NCI-H82 (cell line): ENCODE measurements around the gene ABCB1.
"Not testable (repeated sequence)": the region's sequence is repeated elsewhere in the genome, so short reads cannot be mapped to it uniquely, and the experiment has no call there.

Experiments used
- DNase-seq: peaks from one replicate; lab custom pipeline; 2025; lab: John Stamatoyannopoulos, UW

The ABCB1 gene

GRCh38 chr7:87575521-87575920 is 25.2 kb downstream of the ABCB1 start:
- no peak for DNase-seq

- no peak for DNase-seq
These were observed 26.1 kb downstream of the ABCB1 start for GRCh38 chr7:87574630-87575029.

GRCh38 chr7:87572513-87572912 is 28.2 kb downstream of the ABCB1 start:
- not testable (repeated sequence) for DNase-seq

GRCh38 chr7:87570178-87570577 is 30.5 kb downstream of the ABCB1 start:
- DNase-seq = no peak

GRCh38 chr7:87567052-87567451 is 33.6 kb downstream of the ABCB1 start:
- DNase-seq = peak; percentile 66

- no peak for DNase-seq
These were observed 34.3 kb downstream of the ABCB1 start for GRCh38 chr7:87566311-87566900.

- no peak for DNase-seq
These were observed 34.8 kb downstream of the ABCB1 start for GRCh38 chr7:87565877-87566276.

GRCh38 chr7:87564296-87564963 is 36.3 kb downstream of the ABCB1 start:
- peak; percentile 41 for DNase-seq

GRCh38 chr7:87561702-87562101 is 39.0 kb downstream of the ABCB1 start:
- no peak for DNase-seq

- no peak for DNase-seq
These were observed 39.6 kb downstream of the ABCB1 start for GRCh38 chr7:87561102-87561501.

GRCh38 chr7:87552351-87552900 is 48.3 kb downstream of the ABCB1 start:
- no peak for DNase-seq

- DNase-seq = no peak
These were observed 52.4 kb downstream of the ABCB1 start for GRCh38 chr7:87548123-87548919.

GRCh38 chr7:87545760-87546159 is 54.9 kb downstream of the ABCB1 start:
- no peak for DNase-seq

- DNase-seq = no peak
These were observed 57.1 kb downstream of the ABCB1 start for GRCh38 chr7:87543623-87544022.

- DNase-seq = no peak
These were observed 59.0 kb downstream of the ABCB1 start for GRCh38 chr7:87541648-87542047.

- DNase-seq = no peak
These were observed 62.6 kb downstream of the ABCB1 start for GRCh38 chr7:87538052-87538451.

- DNase-seq = no peak
These were observed 66.6 kb downstream of the ABCB1 start for GRCh38 chr7:87534072-87534471.

- no peak for DNase-seq
These were observed 70.6 kb downstream of the ABCB1 start for GRCh38 chr7:87530126-87530525.

- no peak for DNase-seq
These were observed 72.0 kb downstream of the ABCB1 start for GRCh38 chr7:87528730-87529129.

- no peak for DNase-seq
These were observed 81.9 kb downstream of the ABCB1 start for GRCh38 chr7:87518735-87519134.

- no peak for DNase-seq
These were observed 82.8 kb downstream of the ABCB1 start for GRCh38 chr7:87517891-87518290.

- no peak for DNase-seq
These were observed 83.4 kb downstream of the ABCB1 start for GRCh38 chr7:87517136-87517815.
